ENCODE measurements around the gene TGFB1I1.
"Not testable (repeated sequence)": the region's sequence is repeated elsewhere in the genome, so short reads cannot be mapped to it uniquely, and the experiment has no call there.

Gene TGFB1I1

DNA sequence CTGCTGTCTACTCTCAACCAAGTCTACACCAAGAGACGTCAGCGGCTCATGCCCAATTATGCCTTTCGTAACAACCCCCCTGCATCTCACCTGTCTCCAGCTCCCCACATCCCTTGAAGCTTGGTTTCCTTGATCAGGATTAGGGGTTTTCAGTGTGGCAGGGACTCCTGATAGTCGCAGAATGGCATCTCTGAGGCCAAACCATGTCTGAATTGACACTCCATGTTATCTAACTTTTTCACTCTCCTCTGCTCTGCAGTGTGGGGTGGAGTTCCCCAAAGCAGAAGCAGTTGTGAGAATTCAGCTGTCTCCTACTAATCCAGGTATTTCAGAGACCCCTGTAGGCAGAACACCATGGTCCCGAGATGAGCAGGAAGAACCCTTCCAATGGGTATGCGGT is 50.1 kb downstream of the TGFB1I1 start:
- DNase-seq = no peak

DNA sequence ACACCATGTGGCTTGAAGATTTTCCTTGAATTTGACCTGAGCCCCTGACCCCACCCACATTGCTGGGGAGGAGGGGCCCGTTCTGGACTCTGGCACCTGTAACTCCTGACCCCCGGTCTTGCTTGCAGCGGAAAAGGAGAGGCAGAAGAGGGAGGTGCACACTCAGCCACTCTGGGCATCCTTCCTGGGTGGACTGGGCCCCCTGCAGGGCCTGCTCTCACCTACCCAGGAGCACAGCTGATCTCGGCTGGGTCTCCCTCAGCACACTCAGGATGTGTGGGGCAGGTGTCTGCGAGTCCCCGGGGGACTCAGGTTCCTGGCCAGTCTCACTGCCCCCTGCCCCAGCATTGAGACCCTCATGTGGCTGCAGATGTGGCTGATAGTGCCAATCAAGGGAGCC is 51.8 kb downstream of the TGFB1I1 start:
- not testable (repeated sequence) for DNase-seq

DNA sequence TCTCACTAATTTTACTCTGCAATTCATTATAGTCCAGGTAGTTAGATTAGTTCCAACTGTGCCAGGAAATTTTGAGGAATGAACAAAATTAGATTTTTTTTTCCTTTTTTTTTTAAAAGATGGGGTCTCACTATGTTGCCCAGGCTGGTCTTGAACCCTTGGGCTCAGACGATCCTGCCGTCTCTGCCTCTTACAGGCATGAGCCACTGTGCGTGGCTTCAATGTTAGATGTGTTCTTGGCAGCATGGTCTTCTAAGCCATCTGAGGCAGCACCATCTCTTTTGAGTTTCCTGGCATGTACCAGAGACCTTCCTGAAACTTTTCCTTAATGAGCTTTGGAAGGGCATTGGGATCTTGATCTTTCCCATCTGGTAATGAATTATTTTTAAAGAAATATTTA is 53.2 kb downstream of the TGFB1I1 start:
- DNase-seq = no peak

Measured in bone marrow (tissue), 2 donors.